Measurements from ENCODE around the gene MACO1. TPM values are rescaled to one million over a fixed set of nuclear protein-coding genes. Genes with fewer than 3 reads are reported as not detected.
A peak's percentile ranks its signal among the peaks of the same experiment; 100 is the strongest.

MACO1 gene
- total RNA-seq, 1 experiment from 2014 or later, result 16.3 TPM

DNA sequence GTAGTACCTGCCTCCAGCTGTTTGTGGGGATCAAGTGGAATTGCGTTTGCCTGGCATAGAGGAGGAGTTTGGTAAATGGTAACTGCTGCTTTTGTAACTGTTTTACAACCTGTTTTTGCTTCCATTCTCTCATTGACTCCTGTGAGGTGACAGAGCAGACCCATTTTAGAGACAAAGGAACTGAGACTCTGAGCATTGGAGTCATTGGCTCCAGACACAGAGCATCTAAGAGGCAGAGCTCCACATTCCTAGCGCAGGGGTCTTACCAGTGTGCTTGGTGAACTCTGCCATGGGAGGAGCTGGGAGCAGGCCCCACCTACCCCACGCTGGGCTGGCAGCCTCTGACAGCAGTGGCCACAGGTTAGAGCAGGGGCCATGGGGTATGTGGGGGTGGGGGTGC lies 115.1 kb downstream of the MACO1 start:
- H3K27me3 Mint-ChIP-seq (ENCODE audit: low read depth), result peaks cover 9% of the 10 kb centered on the region
- H3K23ac ChIP-seq (ENCODE audit: insufficient read length, low read depth, low read length), result no peak overlapping the region
- no peak overlapping the region for H3K27ac ChIP-seq (ENCODE audit: insufficient read length, low read depth, low read length)
- H3K56ac ChIP-seq (ENCODE audit: insufficient read length, low read depth, low read length), result no peak overlapping the region
- H3K9me3 Mint-ChIP-seq, result no peaks in the 10 kb centered on the region
- H3K14ac ChIP-seq (ENCODE audit: insufficient read depth, low read length), result no peak overlapping the region
- no peak overlapping the region for H4K91ac ChIP-seq (ENCODE audit: insufficient read length, low read depth, low read length)
- no peaks in the 10 kb centered on the region for H3K79me2 ChIP-seq (ENCODE audit: insufficient read depth, low read length)
- no peak overlapping the region for H2BK15ac ChIP-seq (ENCODE audit: low read depth, low read length)
- WGBS (ENCODE audit: extremely low coverage, insufficient read length, low lambda C conversion rate), result no CpG with 5 or more reads among the region's 3 CpGs
- no peak overlapping the region for H3T11ph ChIP-seq (ENCODE audit: low read length)
- H3K4me2 ChIP-seq (ENCODE audit: insufficient read depth, insufficient read length, low read length), result no peak overlapping the region
- no peak overlapping the region for H2AK5ac ChIP-seq (ENCODE audit: insufficient read length, low read length)
- no peaks in the 10 kb centered on the region for H3K79me1 ChIP-seq (ENCODE audit: insufficient read depth, low read depth, low read length, poor library complexity, severe bottlenecking)
- no peak overlapping the region for H2AFZ ChIP-seq (ENCODE audit: low read length)
- H3K9me3 ChIP-seq (ENCODE audit: control insufficient read depth, low read depth, low read length), result no peaks in the 10 kb centered on the region
- H3K4ac ChIP-seq (ENCODE audit: low read depth, low read length), result no peak overlapping the region
- no peaks in the 10 kb centered on the region; the same call in 1 of the 2 replicates for H3K27me3 ChIP-seq (ENCODE audit: insufficient read depth, low read length)
- H3K18ac ChIP-seq (ENCODE audit: insufficient read length, low read depth, low read length), result no peak overlapping the region
- H3K36me3 Mint-ChIP-seq (ENCODE audit: insufficient read depth in 1 of 3, low read depth in 3 of 3), result no peaks in the 10 kb centered on the region
- H3K27ac Mint-ChIP-seq, result no peak overlapping the region
- TF ChIP-seq, protein P1, sequence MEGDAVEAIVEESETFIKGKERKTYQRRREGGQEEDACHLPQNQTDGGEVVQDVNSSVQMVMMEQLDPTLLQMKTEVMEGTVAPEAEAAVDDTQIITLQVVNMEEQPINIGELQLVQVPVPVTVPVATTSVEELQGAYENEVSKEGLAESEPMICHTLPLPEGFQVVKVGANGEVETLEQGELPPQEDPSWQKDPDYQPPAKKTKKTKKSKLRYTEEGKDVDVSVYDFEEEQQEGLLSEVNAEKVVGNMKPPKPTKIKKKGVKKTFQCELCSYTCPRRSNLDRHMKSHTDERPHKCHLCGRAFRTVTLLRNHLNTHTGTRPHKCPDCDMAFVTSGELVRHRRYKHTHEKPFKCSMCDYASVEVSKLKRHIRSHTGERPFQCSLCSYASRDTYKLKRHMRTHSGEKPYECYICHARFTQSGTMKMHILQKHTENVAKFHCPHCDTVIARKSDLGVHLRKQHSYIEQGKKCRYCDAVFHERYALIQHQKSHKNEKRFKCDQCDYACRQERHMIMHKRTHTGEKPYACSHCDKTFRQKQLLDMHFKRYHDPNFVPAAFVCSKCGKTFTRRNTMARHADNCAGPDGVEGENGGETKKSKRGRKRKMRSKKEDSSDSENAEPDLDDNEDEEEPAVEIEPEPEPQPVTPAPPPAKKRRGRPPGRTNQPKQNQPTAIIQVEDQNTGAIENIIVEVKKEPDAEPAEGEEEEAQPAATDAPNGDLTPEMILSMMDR (conservative IDR thresholded peaks at IDR 0.05), result no peak
- no peak overlapping the region for H3K9ac ChIP-seq (ENCODE audit: extremely low read depth, insufficient read length, low read length)
- no peak for DNase-seq
- H4K20me1 ChIP-seq (ENCODE audit: control insufficient read depth, insufficient read depth, insufficient read length), result no peaks in the 10 kb centered on the region
- peaks cover 16 to 18% of the 10 kb centered on the region in 2 experiments for H3K4me1 Mint-ChIP-seq
- H4K5ac ChIP-seq (ENCODE audit: insufficient read length, low read depth, low read length), result no peak overlapping the region
- no peak overlapping the region for H2BK12ac ChIP-seq (ENCODE audit: insufficient read length, low read depth, low read length)
- H2BK5ac ChIP-seq (ENCODE audit: insufficient read length, low read length), result no peak overlapping the region
- H3K4me3 Mint-ChIP-seq, result peak overlapping the region in 1 of 2 experiments; percentile 81; a peak in 2 of 5 replicates
- peaks cover 6% of the 10 kb centered on the region for H3K23me2 ChIP-seq (ENCODE audit: insufficient read length, low read depth, low read length, poor library complexity, severe bottlenecking)
- no peak overlapping the region for H4K8ac ChIP-seq (replicated peaks; ENCODE audit: insufficient read length, low read depth, low read length)
- no peak overlapping the region for H2BK20ac ChIP-seq (ENCODE audit: low read depth, low read length, poor library complexity, severe bottlenecking)
- peaks cover 3% of the 10 kb centered on the region; the same call in 1 of the 2 replicates for H3K4me1 ChIP-seq (ENCODE audit: insufficient read depth, low read length)
- no peak overlapping the region for H2BK120ac ChIP-seq (ENCODE audit: low read depth, low read length, poor library complexity, severe bottlenecking)
